GM18858 (cell line): ENCODE data around the gene SYNPR.
"Not testable (repeated sequence)": the region's sequence is repeated elsewhere in the genome, so short reads cannot be mapped to it uniquely, and the experiment has no call there.

ENCODE experiments used
- ATAC-seq: cut with Tn5 transposase; IDR thresholded peaks from one replicate; pipeline ENCODE4 v1.9.1; 2021; ENCODE audit not compliant: unreplicated experiment

The SYNPR gene

DNA sequence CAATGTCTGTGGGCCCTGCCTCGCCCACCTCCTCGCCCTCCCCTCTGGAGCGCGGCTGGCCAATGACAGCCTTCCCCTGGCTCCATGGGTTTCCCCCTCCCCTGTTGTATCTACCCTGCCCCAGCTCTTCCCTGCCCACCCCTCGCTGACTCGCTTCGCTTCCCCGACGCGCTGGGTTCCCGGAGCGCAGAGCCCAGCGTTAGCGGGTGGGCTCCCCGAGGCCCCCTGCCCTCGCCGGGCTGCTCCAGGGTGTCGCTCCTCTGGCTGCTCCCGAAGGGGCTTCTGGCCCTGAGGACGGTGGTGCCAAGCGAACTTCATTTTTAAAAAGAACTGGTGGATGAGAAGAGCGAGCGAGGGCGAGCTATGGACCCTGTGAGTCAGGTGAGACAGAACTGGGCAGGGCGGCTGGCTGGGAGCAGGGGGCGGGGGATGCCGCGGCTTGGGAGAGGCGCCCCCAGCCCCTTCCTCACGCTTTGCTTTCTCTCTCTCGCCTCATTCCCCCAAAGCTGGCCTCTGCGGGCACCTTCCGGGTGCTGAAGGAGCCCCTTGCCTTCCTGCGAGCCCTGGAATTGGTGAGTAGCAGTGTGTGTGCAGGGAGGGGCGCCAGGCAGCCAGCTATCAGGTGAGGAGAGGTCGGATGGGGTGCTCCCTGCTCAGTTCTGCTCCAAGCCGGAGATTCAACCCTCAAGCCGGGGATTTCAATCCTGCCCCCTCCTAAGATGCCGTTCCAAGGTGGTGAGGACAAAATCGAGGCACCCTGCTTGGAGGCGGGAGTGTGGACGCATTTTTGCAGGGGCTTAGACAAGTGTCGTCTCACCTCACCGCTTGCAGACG lies at the start of gene SYNPR:
TSS of gene SYNPR (plus strand) at position 138 of the 834 bp plus-strand sequence.
- ATAC-seq = no peak

DNA sequence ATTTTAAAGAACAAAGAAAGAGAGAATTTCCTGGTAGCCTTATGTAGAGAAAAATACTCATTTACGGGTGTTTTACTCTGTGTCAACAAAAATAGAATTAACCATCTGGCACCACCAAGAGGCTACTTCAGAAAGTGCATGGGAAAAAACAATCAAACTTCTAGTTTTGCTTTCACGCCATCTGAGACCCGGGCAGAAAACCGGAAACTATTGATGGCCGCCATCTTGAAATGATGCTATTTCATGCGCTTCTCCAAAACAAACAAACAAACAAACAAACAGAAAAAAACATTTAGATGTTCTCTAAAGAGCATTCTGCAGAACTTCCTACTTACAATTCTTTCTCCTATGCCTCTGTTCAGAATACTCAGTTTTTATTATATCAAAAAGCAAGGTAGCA lies 49.4 kb upstream of the SYNPR start:
- no peak for ATAC-seq

DNA sequence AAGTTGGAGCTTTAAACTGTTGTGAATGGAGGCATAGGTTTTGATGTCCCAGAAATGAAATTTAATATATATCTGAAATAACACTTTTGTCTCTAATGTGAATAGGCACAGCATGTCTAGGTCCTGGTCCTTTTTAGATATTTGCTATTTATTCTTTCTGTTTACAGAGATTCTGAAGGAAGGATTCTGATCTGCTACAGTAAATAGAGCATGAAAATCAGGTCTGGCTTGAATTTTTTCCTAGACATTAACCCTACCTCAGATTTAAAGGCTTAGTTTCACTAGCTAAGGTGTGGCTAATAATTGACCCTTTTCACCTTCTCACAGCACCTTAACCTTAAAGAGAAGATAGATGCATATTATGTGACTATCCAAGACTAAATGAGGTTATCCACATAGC lies 48.0 kb upstream of the SYNPR start:
- ATAC-seq = no peak

- no peak for ATAC-seq
These were observed 46.5 kb upstream of the SYNPR start for GRCh38 chr3:63231643-63232042.

DNA sequence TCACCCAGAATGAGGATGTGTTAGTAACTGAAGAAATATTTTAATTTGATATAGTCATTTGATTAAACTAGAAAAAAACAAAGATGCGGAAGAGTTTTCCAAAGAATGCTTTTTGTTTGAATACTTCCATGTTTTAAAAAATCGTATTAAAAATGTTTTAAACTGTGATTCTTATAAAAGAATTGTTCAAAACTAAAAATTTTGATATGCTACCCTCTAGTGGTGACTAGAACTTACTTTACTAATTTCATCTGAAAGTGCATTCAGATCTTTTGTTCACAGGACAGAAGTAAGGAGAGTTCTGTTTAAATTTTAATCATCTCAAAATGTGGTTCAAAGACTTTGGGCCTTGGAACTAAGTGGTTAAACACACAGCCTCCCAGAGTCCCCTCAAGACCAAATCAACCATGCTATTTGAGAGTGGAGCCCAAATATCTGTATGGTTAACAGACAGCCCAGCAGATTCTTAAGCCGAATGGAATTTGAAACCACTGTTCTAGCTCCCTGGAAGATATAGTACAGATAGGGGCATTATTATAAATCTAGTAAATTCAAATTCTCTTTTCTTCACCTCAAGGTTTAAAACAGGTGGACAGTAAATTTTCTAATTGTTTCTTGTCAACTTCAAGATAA lies 45.2 kb upstream of the SYNPR start:
- no peak for ATAC-seq

GRCh38 chr3:63240381-63240902 lies 37.7 kb upstream of the SYNPR start:
- ATAC-seq = no peak

- no peak for ATAC-seq
These were observed 36.0 kb upstream of the SYNPR start for GRCh38 chr3:63242124-63242523.

DNA sequence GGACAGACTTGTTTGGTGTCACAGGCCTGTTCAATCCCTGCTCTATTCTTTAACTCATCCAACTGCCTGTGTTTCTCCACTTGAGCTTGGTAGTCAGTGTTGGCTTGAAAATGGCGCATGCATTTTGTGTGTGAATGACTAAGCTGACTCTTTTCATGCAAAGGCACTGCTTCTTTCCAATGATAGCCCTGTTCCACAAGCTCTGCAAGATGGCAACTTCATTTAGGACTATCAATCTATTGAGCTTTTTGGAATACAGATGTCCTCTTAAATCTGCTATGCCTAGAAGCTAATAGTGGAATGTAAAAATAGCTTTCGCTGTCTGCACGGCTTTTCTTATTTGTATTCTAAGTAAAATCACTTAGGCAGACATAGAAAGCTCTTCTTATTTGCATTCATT lies 33.6 kb upstream of the SYNPR start:
- no peak for ATAC-seq

DNA sequence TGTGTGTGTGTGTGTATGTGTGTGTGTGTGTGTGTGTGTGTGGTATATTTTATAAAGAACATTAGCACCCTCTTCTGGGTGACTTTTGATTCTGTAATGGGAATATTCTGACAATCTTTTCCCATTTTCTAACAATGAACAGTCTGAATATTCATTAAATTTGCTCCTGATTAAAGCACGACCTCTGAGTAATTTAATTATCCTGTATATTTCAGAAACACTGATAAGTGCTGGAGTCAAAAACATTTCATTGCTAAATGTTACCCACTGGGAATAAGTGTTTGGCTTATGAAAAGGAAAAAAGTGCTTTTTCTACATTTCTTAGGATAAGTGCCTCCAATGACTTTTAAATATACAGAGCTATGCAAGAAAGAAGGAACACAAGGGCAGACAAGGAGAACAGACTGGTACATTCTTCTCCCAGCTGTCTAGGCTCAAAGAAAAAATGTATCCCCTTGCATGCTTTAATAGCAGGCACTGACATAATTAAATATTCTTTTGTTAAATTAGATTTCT lies 32.3 kb upstream of the SYNPR start:
- ATAC-seq = no peak

DNA sequence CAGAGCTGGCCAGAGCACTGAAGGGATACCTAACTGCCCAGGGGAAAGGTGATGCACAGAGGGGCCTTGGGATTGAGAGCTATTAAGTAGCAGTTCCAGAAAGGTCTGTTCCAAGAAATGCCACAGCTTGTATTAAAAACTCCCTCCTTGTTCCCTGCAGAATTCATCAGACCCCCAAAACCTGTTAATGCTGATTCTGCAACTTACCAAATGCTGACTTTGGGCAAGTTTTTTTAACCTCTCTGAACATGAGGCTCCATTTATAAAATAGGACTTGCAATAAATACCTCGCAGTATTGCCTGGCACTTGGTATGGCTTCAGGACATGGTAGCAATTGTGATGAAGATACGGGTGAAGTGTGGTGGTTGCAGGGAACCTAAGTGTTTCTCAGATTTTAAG lies 30.1 kb upstream of the SYNPR start:
- no peak for ATAC-seq

- ATAC-seq = no peak
These were observed 26.6 kb upstream of the SYNPR start for GRCh38 chr3:63251499-63251898.

- ATAC-seq = not testable (repeated sequence)
These were observed 22.3 kb upstream of the SYNPR start for GRCh38 chr3:63255819-63256218.

DNA sequence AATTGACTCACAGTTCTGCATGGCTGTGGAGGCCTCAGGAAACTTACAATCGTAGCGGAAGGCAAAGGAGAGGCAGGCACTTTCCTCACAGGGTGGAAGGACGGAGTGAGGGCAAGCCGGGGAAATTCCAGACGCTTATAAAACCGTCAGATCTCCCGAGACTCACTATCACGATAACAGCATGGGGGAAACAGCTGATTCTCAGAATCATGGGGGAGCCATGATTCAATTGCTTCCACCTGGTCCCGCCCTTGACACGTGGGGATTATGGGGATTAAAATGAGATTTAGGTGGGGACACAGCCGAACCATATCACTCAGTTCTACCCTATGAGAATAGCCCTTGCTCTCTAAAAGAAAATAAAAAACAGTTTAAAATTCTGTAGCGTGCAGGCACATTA lies 13.4 kb upstream of the SYNPR start:
- ATAC-seq = no peak

DNA sequence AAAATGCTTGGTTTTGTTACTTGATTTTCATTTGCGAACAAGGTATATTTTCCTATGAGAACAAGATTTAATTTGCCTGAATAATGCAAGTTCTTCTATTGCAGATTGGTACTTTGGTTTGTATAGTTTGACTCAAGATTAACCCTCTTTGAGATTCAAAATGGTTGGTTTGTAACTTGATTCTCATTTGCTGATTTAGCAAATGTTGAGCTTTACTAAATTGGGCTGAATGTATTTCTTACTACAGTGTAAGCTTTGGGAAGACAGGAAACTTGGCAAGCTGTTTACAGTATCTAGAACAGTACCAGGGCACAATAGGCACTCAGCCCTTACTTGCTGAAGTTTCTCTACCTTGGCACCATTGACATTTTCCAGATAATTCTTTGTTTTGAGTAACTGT lies 3.7 kb upstream of the SYNPR start:
- ATAC-seq = no peak

GRCh38 chr3:63279005-63279841 lies 1.1 kb downstream of the SYNPR start:
- ATAC-seq = no peak

GRCh38 chr3:63287610-63288009 lies 9.5 kb downstream of the SYNPR start:
- ATAC-seq = no peak

GRCh38 chr3:63290686-63291085 lies 12.6 kb downstream of the SYNPR start:
- no peak for ATAC-seq

DNA sequence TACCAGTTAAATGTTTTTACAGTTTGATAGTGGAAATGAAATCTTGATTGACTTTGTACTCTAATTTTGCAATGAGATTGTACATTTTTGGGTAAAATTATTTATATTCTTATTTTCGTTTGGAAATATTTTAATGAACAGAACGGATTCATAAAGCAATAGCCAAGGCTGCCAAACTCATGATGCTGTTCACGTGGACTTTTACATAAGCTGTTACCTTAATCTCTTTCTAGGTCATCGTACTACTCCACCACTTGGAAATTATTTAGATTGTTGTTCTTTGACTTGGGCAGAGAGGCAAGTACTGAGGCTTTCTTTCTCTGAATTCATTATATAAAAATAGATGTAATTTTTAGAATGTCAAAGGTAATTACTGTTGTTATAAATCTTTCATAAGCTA lies 16.2 kb downstream of the SYNPR start:
- no peak for ATAC-seq

GRCh38 chr3:63295356-63295755 lies 17.2 kb downstream of the SYNPR start:
- no peak for ATAC-seq

DNA sequence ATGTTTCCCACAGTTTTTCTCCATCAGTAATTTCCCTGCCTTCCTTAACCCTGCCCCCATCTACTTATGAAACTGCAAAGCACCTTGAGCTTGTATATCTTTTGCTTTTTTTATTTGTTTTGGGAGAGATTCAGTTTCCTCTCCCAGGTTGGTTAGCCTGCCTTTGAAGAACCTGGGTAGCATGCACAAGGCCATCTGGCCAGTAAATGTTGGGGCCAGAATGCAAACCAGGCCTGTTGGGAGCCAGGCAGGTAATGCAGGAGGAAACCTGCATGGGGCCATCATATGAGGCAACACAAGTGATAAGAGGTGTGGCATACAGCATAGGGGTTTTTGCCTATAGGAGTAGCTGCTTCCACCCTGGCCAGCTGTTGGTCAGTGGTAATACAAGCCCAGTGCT lies 17.7 kb downstream of the SYNPR start:
- no peak for ATAC-seq

GRCh38 chr3:63296249-63296648 lies 18.1 kb downstream of the SYNPR start:
- ATAC-seq = no peak
